Esophagus muscularis mucosa (tissue), 3 donors: ENCODE measurements around the gene DACT3.

ENCODE experiments used
- EP300 ChIP-seq: sonication (generic); formaldehyde crosslinking; IDR thresholded peaks from one replicate; pipeline ENCODE4 v1.6.1; 2017; ENCODE audit warnings: antibody characterized with exemption
- POLR2AphosphoS5 ChIP-seq, 2 donors: sonication (generic); formaldehyde crosslinking; IDR thresholded peaks; one replicate each; pipeline ENCODE4 v1.6.1; 2017; ENCODE audit warnings: antibody characterized with exemption in 2 of 2

DNA sequence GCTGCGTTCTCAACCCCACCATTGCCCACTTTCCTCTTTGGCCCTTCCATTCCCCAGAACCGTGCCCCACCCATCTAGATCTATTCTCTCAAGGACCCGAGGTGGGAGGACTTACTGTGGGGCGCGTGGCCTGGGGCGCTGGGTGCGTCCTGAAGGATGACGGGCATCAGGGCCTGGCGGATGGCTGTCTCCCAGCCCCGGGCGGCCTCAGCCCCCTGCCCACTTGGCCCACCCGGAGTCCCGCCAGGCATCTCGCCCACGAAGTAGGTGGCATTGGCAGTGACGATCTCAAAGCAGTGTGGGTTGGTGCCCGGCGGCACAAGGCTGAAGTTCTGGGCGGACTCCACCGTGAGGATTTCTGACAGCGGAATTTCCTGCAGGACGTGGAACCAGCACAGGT lies 32.8 kb upstream of the DACT3 start:
- TF ChIP-seq POLR2AphosphoS5 (IDR thresholded peaks at IDR 0.05) (no peak), EP300 (no peak)
